H1 (cell line): ENCODE measurements around the gene BRSK2. TPM values are rescaled to one million over a fixed set of nuclear protein-coding genes. Genes with fewer than 3 reads are reported as not detected.

ENCODE experiments used
- CTCF ChIA-PET: fragments of 300-600 bp; sonication (Branson Sonifier 250); formaldehyde crosslinking; loops from one replicate; lab custom pipeline; 2021; ENCODE audit not compliant: partially characterized antibody; lab: Charles Lee
- POLR2A ChIA-PET: fragments of 300-600 bp; sonication (Branson Sonifier 250); formaldehyde crosslinking; loops from one replicate; lab custom pipeline; 2021; ENCODE audit warnings: inconsistent platforms; ENCODE audit not compliant: partially characterized antibody; lab: Charles Lee
- DNase-seq, 2 experiments: peaks; one replicate each; pipeline versions ENCODE4 v3.0.0 to v3.0.0-alpha.2; 2010 to 2022; ENCODE audit warnings: low spot score in 2 of 2, low read depth in 1 of 2, mixed read lengths in 1 of 2
- FAIRE-seq: peaks from 2 replicates; lab custom pipeline; 2011; peaks lifted over from hg19 to GRCh38; lab: Jason Lieb, UNC
- H2AFZ ChIP-seq: 2 replicates; pipeline ENCODE4 v1.8.1; 2012; ENCODE audit warnings: low read length, inconsistent platforms
- H2AK5ac ChIP-seq: 2 replicates; pipeline ENCODE4 v1.6.1; 2013; ENCODE audit warnings: low read depth, low read length
- H2BK120ac ChIP-seq: replicated peaks from 2 replicates; pipeline ENCODE3; 2013; ENCODE audit warnings: low read depth, low read length, inconsistent platforms
- H2BK12ac ChIP-seq: 2 replicates; pipeline ENCODE4 v1.6.1; 2013; ENCODE audit warnings: low read depth, low read length
- H2BK15ac ChIP-seq: 2 replicates; pipeline ENCODE4 v1.6.1; 2013; ENCODE audit warnings: low read length
- H2BK20ac ChIP-seq: 2 replicates; pipeline ENCODE4 v1.6.1; 2013; ENCODE audit warnings: low read length
- H2BK5ac ChIP-seq: 2 replicates; pipeline ENCODE4 v1.6.1; 2013; ENCODE audit warnings: low read depth, low read length
- H3K14ac ChIP-seq: 2 replicates; pipeline ENCODE4 v1.6.1; 2013; ENCODE audit warnings: inconsistent platforms; ENCODE audit not compliant: insufficient read length
- H3K18ac ChIP-seq: 2 replicates; pipeline ENCODE4 v1.6.1; 2013; ENCODE audit warnings: low read length; ENCODE audit errors: extremely low read depth
- H3K23ac ChIP-seq: 2 replicates; pipeline ENCODE4 v1.6.1; 2013; ENCODE audit warnings: inconsistent platforms; ENCODE audit not compliant: insufficient read length
- H3K23me2 ChIP-seq: 2 replicates; pipeline ENCODE4 v1.6.1; 2013; ENCODE audit warnings: low read depth, low read length
- H3K27ac ChIP-seq: 2 replicates; pipeline ENCODE4 v1.6.1; 2011; ENCODE audit warnings: low read depth, low read length, inconsistent platforms
- H3K27me3 ChIP-seq, 4 experiments: replicated peaks in 1 of 4; 1 replicate in 1 of 4; 2 replicates in 3 of 4; pipeline versions ENCODE4 v1.6.1 to v1.8.1; 2011 to 2013; ENCODE audit warnings: low read length in 3 of 4, mild to moderate bottlenecking in 3 of 4, inconsistent platforms in 2 of 4, mixed read lengths in 2 of 4, moderate library complexity in 1 of 4; ENCODE audit not compliant: control insufficient read depth in 3 of 4, insufficient read depth in 3 of 4; ENCODE audit errors: extremely low read depth in 1 of 4
- H3K36me3 ChIP-seq, 4 experiments: 2 replicates each; pipeline versions ENCODE4 v1.6.1 to v1.8.1; 2011 to 2013; ENCODE audit warnings: mild to moderate bottlenecking in 4 of 4, low read length in 3 of 4, moderate library complexity in 2 of 4, control low read depth in 1 of 4, inconsistent platforms in 1 of 4; ENCODE audit not compliant: insufficient read depth in 4 of 4, control insufficient read depth in 2 of 4
- H3K4ac ChIP-seq: replicated peaks from 2 replicates; pipeline ENCODE3; 2013; ENCODE audit warnings: low read length, low read depth, mixed read lengths, inconsistent platforms; ENCODE audit not compliant: insufficient read length
- H3K4me1 ChIP-seq, 4 experiments: replicated peaks in 1 of 4; 1 replicate in 1 of 4; 2 replicates in 3 of 4; pipeline versions ENCODE4 v1.6.1 to v1.8.1; 2011 to 2013; ENCODE audit warnings: low read length in 3 of 4, inconsistent platforms in 2 of 4, mixed read lengths in 1 of 4; ENCODE audit not compliant: insufficient read depth in 4 of 4, control insufficient read depth in 3 of 4
- H3K4me2 ChIP-seq, 2 experiments: 2 replicates each; pipeline versions ENCODE4 v1.6.1 to v1.8.1; 2011 to 2013; ENCODE audit warnings: low read depth in 2 of 2, low read length in 2 of 2, control low read depth in 1 of 2, inconsistent platforms in 1 of 2, mild to moderate bottlenecking in 1 of 2; ENCODE audit not compliant: insufficient read depth in 1 of 2
- H3K4me3 ChIP-seq, 4 experiments: fragments of 200-600, 300-600 bp in 1 of 4; sonication (generic), shearing (Covaris generic), sonication (Bioruptor Twin) in 1 of 4; 2 replicates each; pipeline versions ENCODE4 v1.5.1 to v1.8.1; 2011 to 2016; ENCODE audit warnings: low read length in 4 of 4, low read depth in 3 of 4, control low read depth in 2 of 4, inconsistent platforms in 2 of 4, mild to moderate bottlenecking in 2 of 4, mixed read lengths in 1 of 4, moderate library complexity in 1 of 4; ENCODE audit not compliant: insufficient read depth in 2 of 4; ENCODE audit errors: extremely low read depth in 1 of 4
- H3K56ac ChIP-seq: replicated peaks from 2 replicates; pipeline ENCODE3; 2013; ENCODE audit warnings: low read depth, mild to moderate bottlenecking, mixed read lengths, low read length, inconsistent platforms; ENCODE audit not compliant: insufficient read length
- H3K79me1 ChIP-seq: 2 replicates; pipeline ENCODE4 v1.6.1; 2013; ENCODE audit warnings: low read depth, low read length, control low read depth
- H3K79me2 ChIP-seq, 2 experiments: 2 replicates each; pipeline versions ENCODE4 v1.6.1 to v1.8.1; 2012 to 2013; ENCODE audit warnings: low read length in 2 of 2, mild to moderate bottlenecking in 2 of 2, inconsistent platforms in 1 of 2; ENCODE audit not compliant: insufficient read depth in 2 of 2, control insufficient read depth in 1 of 2
- H3K9ac ChIP-seq, 4 experiments: replicated peaks in 1 of 4; 1 replicate in 1 of 4; 2 replicates in 3 of 4; pipeline versions ENCODE4 v1.6.1 to v1.8.1; 2011 to 2013; ENCODE audit warnings: low read depth in 3 of 4, low read length in 3 of 4, control low read depth in 2 of 4, mild to moderate bottlenecking in 2 of 4, moderate library complexity in 2 of 4, inconsistent platforms in 1 of 4; ENCODE audit errors: extremely low read depth in 1 of 4
- H3K9me3 ChIP-seq, 2 experiments: 2 replicates each; pipeline versions ENCODE4 v1.6.1 to v1.8.1; 2012 to 2013; ENCODE audit warnings: mild to moderate bottlenecking in 2 of 2, moderate library complexity in 2 of 2, control low read depth in 1 of 2, inconsistent platforms in 1 of 2, low read depth in 1 of 2, low read length in 1 of 2, mixed read lengths in 1 of 2; ENCODE audit not compliant: insufficient read depth in 2 of 2
- H4K20me1 ChIP-seq, 2 experiments: replicated peaks in 1 of 2; 2 replicates each; pipeline versions ENCODE3 to v1.8.1; 2011 to 2013; ENCODE audit warnings: inconsistent platforms in 2 of 2, low read length in 2 of 2, mild to moderate bottlenecking in 1 of 2; ENCODE audit not compliant: insufficient read depth in 2 of 2, control insufficient read depth in 1 of 2
- H4K5ac ChIP-seq: 2 replicates; pipeline ENCODE4 v1.6.1; 2013; ENCODE audit warnings: low read length, low read depth, mixed read lengths, inconsistent platforms; ENCODE audit not compliant: insufficient read length
- H4K8ac ChIP-seq: 2 replicates; pipeline ENCODE4 v1.8.0; 2013; ENCODE audit warnings: mild to moderate bottlenecking, moderate library complexity, low read length, inconsistent platforms; ENCODE audit not compliant: insufficient read depth; ENCODE audit errors: extremely low read depth
- H4K91ac ChIP-seq: replicated peaks from 2 replicates; pipeline ENCODE3; 2013; ENCODE audit warnings: low read length, mixed read lengths, inconsistent platforms; ENCODE audit not compliant: insufficient read length
- CBX5 ChIP-seq: fragments of 300-800, 300-1000 bp; sonication (generic); IDR thresholded peaks from 2 replicates; pipeline ENCODE4 v1.7.1; 2016; ENCODE audit warnings: antibody characterized with exemption, low read length, low read depth
- EP300 ChIP-seq, 2 experiments: IDR thresholded peaks; 1 replicate in 1 of 2; 2 replicates in 1 of 2; pipeline ENCODE4 v1.6.1; 2011 to 2012; ENCODE audit warnings: low read depth in 2 of 2, low read length in 2 of 2, mild to moderate bottlenecking in 2 of 2, borderline replicate concordance in 1 of 2, inconsistent platforms in 1 of 2, moderate library complexity in 1 of 2
- POLR2A ChIP-seq, 2 experiments: IDR thresholded peaks; 1 replicate in 1 of 2; 2 replicates in 1 of 2; pipeline ENCODE4 v1.6.1; 2011; ENCODE audit warnings: low read depth in 2 of 2, low read length in 2 of 2, mild to moderate bottlenecking in 2 of 2; ENCODE audit errors: control extremely low read depth in 1 of 2
- whole genome bisulfite sequencing, 2 experiments: shearing (Covaris generic) in 1 of 2; methylation state at CpG; one replicate each; pipeline versions ENCODE4 v1.1.6 to v1.1.7; 2013 to 2015; ENCODE audit warnings: low lambda C conversion rate in 2 of 2, mixed read lengths in 2 of 2, inconsistent platforms in 1 of 2, low coverage in 1 of 2, missing lambda C conversion rate in 1 of 2; ENCODE audit not compliant: insufficient replicate concordance in 2 of 2, insufficient coverage in 1 of 2, insufficient read length in 1 of 2; ENCODE audit errors: extremely low coverage in 1 of 2, missing lambda C conversion rate in 1 of 2; 5-methylcytosine and 5-hydroxymethylcytosine counted together
- polyA plus RNA-seq, 7 experiments: library from polyadenylated mRNA; depleted of rRNA in 3 of 7; stranded (reverse) in 5 of 7; unstranded in 2 of 7; fragments of >200 nt in 5 of 7; fragments of 200-250 nt in 2 of 7; gene quantifications; 1 replicate in 5 of 7; 2 replicates in 1 of 7; 4 replicates in 1 of 7; pipeline versions ENCODE4 v1.2.1 to v1.2.3, GENCODE V29; 2011 to 2013; ENCODE audit warnings: missing spikeins in 2 of 7, mixed read lengths in 2 of 7
- total RNA-seq: library from RNA; stranded (reverse); fragmentation: NEBNext Ultra II Directional; extraction: Animal tissue kit (Norgen Biotek cat#: 25700); gene quantifications from 2 replicates; pipeline ENCODE4 v1.2.1, GENCODE V29; 2021

The BRSK2 gene
- total and polyA plus RNA-seq, 2 of the 8 experiments (the other 6 are each of a cell fraction or from before 2014, with no cell fraction given): 17.3 to 27.1 TPM

GRCh38 chr11:1408346-1408745, 18.6 kb downstream of the BRSK2 start:
- Histone ChIP-seq H3K18ac (no peak overlapping the region), H3K79me1 (peaks cover 18% of the 10 kb centered on the region), H2BK5ac (no peak overlapping the region), H3K4me2 (no peak overlapping the region), H3K36me3 (no peaks in the 10 kb centered on the region), H3K4me3 (no peak overlapping the region), H3K14ac (no peak overlapping the region), H3K23me2 (no peaks in the 10 kb centered on the region), H2BK120ac (no peak overlapping the region), H3K9me3 (peaks cover 0 to 16% of the 10 kb centered on the region in 2 experiments; a peak in 2 of 4 replicates), H3K27me3 (no peaks in the 10 kb centered on the region), H3K4ac (no peak overlapping the region), H4K91ac (no peak overlapping the region), H4K20me1 (peaks cover 15 to 22% of the 10 kb centered on the region in 2 experiments), H2BK15ac (no peak overlapping the region), H3K79me2 (peaks cover 0 to 10% of the 10 kb centered on the region in 2 experiments; a peak in 3 of 4 replicates), H3K4me1 (no peaks in the 10 kb centered on the region; a peak in 2 of 7 replicates), H3K27ac (no peak overlapping the region), H3K56ac (no peak overlapping the region), H2BK12ac (no peak overlapping the region), H2BK20ac (no peak overlapping the region), H4K5ac (no peak overlapping the region), H2AK5ac (no peak overlapping the region), H4K8ac (no peak overlapping the region), H3K9ac (no peak overlapping the region), H2AFZ (no peak overlapping the region), H3K23ac (no peak overlapping the region)
- WGBS, 2 experiments: 93% methylated on average over 3 of the region's 9 CpGs; no CpG with 5 or more reads in 1 of the 2 experiments
- CTCF ChIA-PET: no interaction called here
- DNase-seq (no peak), FAIRE-seq (no peak)
- POLR2A ChIA-PET: no interaction called here
- TF ChIP-seq CBX5 (no peak), POLR2A (IDR thresholded peaks at IDR 0.05; ENCODE audit: control extremely low read depth in 1 of 2, low read depth in 2 of 2, low read length in 2 of 2) (no peak), EP300 (IDR thresholded peaks at IDR 0.05; ENCODE audit: borderline replicate concordance in 1 of 2, low read depth in 2 of 2, low read length in 2 of 2) (no peak)
